SU-DHL-6 (cell line): ENCODE results near the gene NOTCH4.

ENCODE experiments used
- CTCF ChIP-seq: fragments of 200-600 bp; sonication (generic); IDR thresholded peaks from one replicate; pipeline ENCODE4 v1.5.1; 2017; ENCODE audit warnings: antibody characterized with exemption, mild to moderate bottlenecking, low read length, moderate library complexity; ENCODE audit not compliant: insufficient read depth, poor library complexity, severe bottlenecking
- EZH2phosphoT487 ChIP-seq: fragments of 200-600 bp; sonication (generic), shearing (Covaris generic); conservative IDR thresholded peaks from 2 replicates; pipeline ENCODE4 v1.6.1; 2018; ENCODE audit warnings: mild to moderate bottlenecking, antibody characterized with exemption, low read length, moderate library complexity, mixed read lengths

- no peak for TF ChIP-seq CTCF
- no peak for TF ChIP-seq EZH2phosphoT487
Observed at GRCh38 chr6:32226434-32226833, 2.6 kb upstream of the NOTCH4 start.
